ENCODE results near the gene TUT1.

Gene TUT1

GRCh38 chr11:62611705-62612365 is 20.5 kb upstream of the TUT1 start:
- Histone ChIP-seq H3K4me3 (ENCODE audit: low read depth, low read length) (peak overlapping the region; percentile 76), H3K27me3 (ENCODE audit: insufficient read depth, low read depth, severe bottlenecking) (no peaks in the 10 kb centered on the region), H3K36me3 (no peaks in the 10 kb centered on the region), H3K27ac (peak overlapping the region; percentile 73), H3K9me3 (ENCODE audit: severe bottlenecking) (no peaks in the 10 kb centered on the region)
- no peak for TF ChIP-seq CTCF (IDR thresholded peaks at IDR 0.05; ENCODE audit: low read depth, low read length)
- peak; percentile 51 for DNase-seq

GRCh38 chr11:62610814-62611704 is 19.7 kb upstream of the TUT1 start:
- H3K4me3 ChIP-seq (ENCODE audit: low read depth, low read length), result peak overlapping the region; percentile 76
- no peaks in the 10 kb centered on the region for H3K9me3 ChIP-seq (ENCODE audit: severe bottlenecking)
- no peak for TF ChIP-seq CTCF (IDR thresholded peaks at IDR 0.05; ENCODE audit: low read depth, low read length)
- no peaks in the 10 kb centered on the region for H3K27me3 ChIP-seq (ENCODE audit: insufficient read depth, low read depth, severe bottlenecking)
- no peak for DNase-seq
- H3K36me3 ChIP-seq, result no peaks in the 10 kb centered on the region
- peak overlapping the region; percentile 73 for H3K27ac ChIP-seq

- no peak for TF ChIP-seq CTCF (IDR thresholded peaks at IDR 0.05; ENCODE audit: low read depth, low read length)
- no peak overlapping the region for H3K27ac ChIP-seq
Observed at GRCh38 chr11:62610403-62610802, 19.1 kb upstream of the TUT1 start.

GRCh38 chr11:62608776-62609175 is 17.5 kb upstream of the TUT1 start:
- DNase-seq, result no peak
- no peak for TF ChIP-seq CTCF (IDR thresholded peaks at IDR 0.05; ENCODE audit: low read depth, low read length)
- no peaks in the 10 kb centered on the region for H3K9me3 ChIP-seq (ENCODE audit: severe bottlenecking)
- no peak overlapping the region for H3K4me3 ChIP-seq (ENCODE audit: low read depth, low read length)
- peaks cover 4% of the 10 kb centered on the region for H3K36me3 ChIP-seq
- no peaks in the 10 kb centered on the region for H3K27me3 ChIP-seq (ENCODE audit: insufficient read depth, low read depth, severe bottlenecking)
- no peak overlapping the region for H3K27ac ChIP-seq

More at GRCh38 chr11:62610403-62610802, 19.1 kb upstream of the TUT1 start:
- H3K9me3 ChIP-seq (ENCODE audit: severe bottlenecking), result no peaks in the 10 kb centered on the region
- no peak for DNase-seq
- H3K4me3 ChIP-seq (ENCODE audit: low read depth, low read length), result no peak overlapping the region
- peaks cover 1% of the 10 kb centered on the region for H3K36me3 ChIP-seq
- H3K27me3 ChIP-seq (ENCODE audit: insufficient read depth, low read depth, severe bottlenecking), result no peaks in the 10 kb centered on the region

- no peak for TF ChIP-seq CTCF (IDR thresholded peaks at IDR 0.05; ENCODE audit: low read depth, low read length)
- no peaks in the 10 kb centered on the region for H3K27me3 ChIP-seq (ENCODE audit: insufficient read depth, low read depth, severe bottlenecking)
- H3K36me3 ChIP-seq, result peaks cover 4% of the 10 kb centered on the region
- no peak overlapping the region for H3K4me3 ChIP-seq (ENCODE audit: low read depth, low read length)
- DNase-seq, result no peak
- H3K27ac ChIP-seq, result no peak overlapping the region; the same call in 1 of the 2 replicates
- H3K9me3 ChIP-seq (ENCODE audit: severe bottlenecking), result no peaks in the 10 kb centered on the region
Observed at GRCh38 chr11:62607714-62608113, 16.4 kb upstream of the TUT1 start.

All from WERI-Rb-1 (cell line).